ENCODE results near the gene RACGAP1.

RACGAP1 gene

GRCh38 chr12:49975318-49975761 is 50.0 kb downstream of the RACGAP1 start:
- H3K27me3 ChIP-seq (ENCODE audit: control insufficient read depth, insufficient read depth, low read length) = peaks cover 3% of the 10 kb centered on the region

DNA sequence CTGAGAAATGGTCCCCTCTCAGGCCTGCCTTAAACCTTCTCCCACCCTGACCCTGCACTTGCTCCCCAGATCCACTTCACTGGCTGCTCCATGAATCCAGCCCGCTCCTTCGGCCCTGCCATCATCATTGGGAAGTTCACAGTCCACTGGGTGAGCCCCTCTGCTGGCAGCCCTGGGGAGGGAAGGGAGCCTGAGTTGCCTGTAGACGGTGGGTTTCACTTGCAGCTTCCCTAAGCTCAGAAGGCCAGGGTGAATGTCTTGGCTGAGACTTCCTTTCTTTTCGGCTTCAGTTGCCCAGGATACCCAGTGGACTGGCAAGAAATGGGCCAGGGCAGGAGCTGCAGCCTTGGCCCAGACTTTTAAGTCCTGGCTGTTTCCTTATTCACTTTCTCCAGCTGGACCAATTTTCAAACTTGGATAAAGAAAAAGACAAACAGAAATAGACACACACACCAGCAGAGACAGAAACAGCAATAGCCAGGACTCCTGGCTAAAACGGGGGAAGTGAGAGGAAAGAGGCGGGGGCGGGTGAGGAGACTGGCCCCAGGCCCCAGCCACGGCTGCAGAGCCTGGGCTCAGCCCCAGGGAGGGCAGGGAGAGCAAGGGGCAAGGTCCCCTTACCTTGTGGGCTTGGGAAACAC is 50.5 kb downstream of the RACGAP1 start:
- no peak overlapping the region for H3K9ac ChIP-seq (ENCODE audit: low read length)
- H3K4me1 ChIP-seq (ENCODE audit: control insufficient read depth, insufficient read depth, low read length) = peaks cover 10% of the 10 kb centered on the region
- H3K36me3 ChIP-seq (ENCODE audit: control insufficient read depth, insufficient read depth, low read length) = no peaks in the 10 kb centered on the region
- peaks cover 3% of the 10 kb centered on the region for H3K27me3 ChIP-seq (ENCODE audit: control insufficient read depth, insufficient read depth, low read length)
- H3K27ac ChIP-seq (ENCODE audit: low read depth, low read length) = peak overlapping the region; percentile 35
- H3K4me3 ChIP-seq (ENCODE audit: low read length) = no peak overlapping the region

More at GRCh38 chr12:49975318-49975761, 50.0 kb downstream of the RACGAP1 start:
- no peak overlapping the region for H3K4me3 ChIP-seq (ENCODE audit: low read length)
- no peaks in the 10 kb centered on the region for H3K36me3 ChIP-seq (ENCODE audit: control insufficient read depth, insufficient read depth, low read length)
- H3K9ac ChIP-seq (ENCODE audit: low read length) = no peak overlapping the region
- H3K27ac ChIP-seq (ENCODE audit: low read depth, low read length) = peak overlapping the region; percentile 35
- H3K4me1 ChIP-seq (ENCODE audit: control insufficient read depth, insufficient read depth, low read length) = peaks cover 10% of the 10 kb centered on the region

DNA sequence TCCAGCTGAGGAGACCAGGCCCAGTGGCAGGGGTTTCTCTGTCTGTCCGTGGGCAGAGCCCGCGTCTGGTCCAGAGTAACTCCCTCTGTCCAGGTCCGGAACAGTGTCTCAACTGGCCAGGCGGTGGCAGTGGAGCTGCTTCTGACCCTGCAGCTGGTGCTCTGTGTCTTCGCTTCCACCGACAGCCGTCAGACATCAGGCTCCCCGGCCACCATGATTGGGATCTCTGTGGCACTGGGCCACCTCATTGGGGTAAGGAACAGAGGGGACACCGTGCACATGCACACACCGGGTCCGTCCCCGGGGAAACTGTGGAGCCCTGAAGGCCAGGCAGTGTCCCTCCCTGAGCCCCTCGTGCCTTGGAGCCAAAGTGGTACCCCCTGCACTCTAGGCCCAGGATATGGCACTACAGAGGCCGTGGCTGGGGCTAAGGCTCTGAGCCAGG is 51.0 kb downstream of the RACGAP1 start:
- no peak overlapping the region for H3K4me3 ChIP-seq (ENCODE audit: low read length)
- peaks cover 10% of the 10 kb centered on the region for H3K4me1 ChIP-seq (ENCODE audit: control insufficient read depth, insufficient read depth, low read length)
- H3K36me3 ChIP-seq (ENCODE audit: control insufficient read depth, insufficient read depth, low read length) = no peaks in the 10 kb centered on the region
- no peak overlapping the region for H3K9ac ChIP-seq (ENCODE audit: low read length)
- H3K27ac ChIP-seq (ENCODE audit: low read depth, low read length) = peak overlapping the region; percentile 35
- peaks cover 3% of the 10 kb centered on the region for H3K27me3 ChIP-seq (ENCODE audit: control insufficient read depth, insufficient read depth, low read length)

DNA sequence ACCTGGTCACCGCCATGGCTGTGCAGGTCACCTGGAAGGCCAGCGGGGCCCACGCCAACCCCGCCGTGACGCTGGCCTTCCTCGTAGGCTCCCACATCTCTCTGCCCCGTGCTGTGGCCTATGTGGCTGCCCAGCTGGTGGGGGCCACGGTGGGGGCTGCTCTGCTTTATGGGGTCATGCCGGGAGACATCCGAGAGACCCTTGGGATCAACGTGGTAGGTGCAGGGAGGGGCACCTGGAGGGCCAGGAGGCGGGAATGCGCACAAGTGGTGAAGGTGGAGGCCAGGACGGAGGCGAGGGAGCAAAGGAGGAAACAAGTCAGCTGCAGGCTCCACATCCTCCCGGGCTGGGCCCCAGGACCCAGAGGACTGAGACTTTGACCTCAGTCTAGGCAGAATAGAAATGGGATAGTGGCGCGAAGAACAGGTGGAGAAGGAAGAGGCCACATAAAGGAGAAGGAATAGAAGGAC is 51.9 kb downstream of the RACGAP1 start:
- Histone ChIP-seq H3K9ac (ENCODE audit: low read length) (no peak overlapping the region), H3K27ac (ENCODE audit: low read depth, low read length) (no peak overlapping the region), H3K36me3 (ENCODE audit: control insufficient read depth, insufficient read depth, low read length) (no peaks in the 10 kb centered on the region), H3K4me3 (ENCODE audit: low read length) (no peak overlapping the region), H3K27me3 (ENCODE audit: control insufficient read depth, insufficient read depth, low read length) (peaks cover 3% of the 10 kb centered on the region), H3K4me1 (ENCODE audit: control insufficient read depth, insufficient read depth, low read length) (peaks cover 10% of the 10 kb centered on the region)

- H3K27ac ChIP-seq (ENCODE audit: low read depth, low read length) = no peak within 1 kb of the TSS
- no peak within 1 kb of the TSS for H3K4me3 ChIP-seq (ENCODE audit: low read length)
- no peak within 1 kb of the TSS for H3K9ac ChIP-seq (ENCODE audit: low read length)
- H3K36me3 ChIP-seq (ENCODE audit: control insufficient read depth, insufficient read depth, low read length) = no peaks in the 10 kb centered on the region
- peaks cover 10% of the 10 kb centered on the region for H3K4me1 ChIP-seq (ENCODE audit: control insufficient read depth, insufficient read depth, low read length)
- H3K27me3 ChIP-seq (ENCODE audit: control insufficient read depth, insufficient read depth, low read length) = peaks cover 3% of the 10 kb centered on the region
These were observed 52.5 kb downstream of the RACGAP1 start, which contains the start of gene AQP6 for GRCh38 chr12:49972641-49973360. Gene AQP6 (plus strand): TSS chr12:49972947. CDS start chr12:49973174, 227 bp downstream.

GRCh38 chr12:49972129-49972528 is 53.2 kb downstream of the RACGAP1 start:
- no peak overlapping the region for H3K27ac ChIP-seq (ENCODE audit: low read depth, low read length)
- H3K9ac ChIP-seq (ENCODE audit: low read length) = no peak overlapping the region
- H3K4me1 ChIP-seq (ENCODE audit: control insufficient read depth, insufficient read depth, low read length) = peaks cover 10% of the 10 kb centered on the region
- H3K27me3 ChIP-seq (ENCODE audit: control insufficient read depth, insufficient read depth, low read length) = peaks cover 3% of the 10 kb centered on the region
- no peaks in the 10 kb centered on the region for H3K36me3 ChIP-seq (ENCODE audit: control insufficient read depth, insufficient read depth, low read length)
- no peak overlapping the region for H3K4me3 ChIP-seq (ENCODE audit: low read length)

- Histone ChIP-seq H3K9ac (ENCODE audit: low read length) (no peak overlapping the region), H3K4me3 (ENCODE audit: low read length) (no peak overlapping the region), H3K27me3 (ENCODE audit: control insufficient read depth, insufficient read depth, low read length) (peaks cover 3% of the 10 kb centered on the region), H3K36me3 (ENCODE audit: control insufficient read depth, insufficient read depth, low read length) (no peaks in the 10 kb centered on the region), H3K27ac (ENCODE audit: low read depth, low read length) (no peak overlapping the region), H3K4me1 (ENCODE audit: control insufficient read depth, insufficient read depth, low read length) (peaks cover 10% of the 10 kb centered on the region)
These were observed 54.2 kb downstream of the RACGAP1 start for GRCh38 chr12:49971141-49971540.

GRCh38 chr12:49970658-49971057 is 54.6 kb downstream of the RACGAP1 start:
- no peaks in the 10 kb centered on the region for H3K36me3 ChIP-seq (ENCODE audit: control insufficient read depth, insufficient read depth, low read length)
- H3K27me3 ChIP-seq (ENCODE audit: control insufficient read depth, insufficient read depth, low read length) = peaks cover 3% of the 10 kb centered on the region
- no peak overlapping the region for H3K4me3 ChIP-seq (ENCODE audit: low read length)
- H3K4me1 ChIP-seq (ENCODE audit: control insufficient read depth, insufficient read depth, low read length) = peaks cover 10% of the 10 kb centered on the region
- H3K27ac ChIP-seq (ENCODE audit: low read depth, low read length) = no peak overlapping the region
- no peak overlapping the region for H3K9ac ChIP-seq (ENCODE audit: low read length)

GRCh38 chr12:49969651-49970429 is 55.5 kb downstream of the RACGAP1 start:
- peaks cover 6% of the 10 kb centered on the region for H3K4me1 ChIP-seq (ENCODE audit: control insufficient read depth, insufficient read depth, low read length)
- no peak overlapping the region for H3K27ac ChIP-seq (ENCODE audit: low read depth, low read length)
- H3K9ac ChIP-seq (ENCODE audit: low read length) = no peak overlapping the region
- no peak overlapping the region for H3K4me3 ChIP-seq (ENCODE audit: low read length)
- no peaks in the 10 kb centered on the region for H3K36me3 ChIP-seq (ENCODE audit: control insufficient read depth, insufficient read depth, low read length)
- H3K27me3 ChIP-seq (ENCODE audit: control insufficient read depth, insufficient read depth, low read length) = peaks cover 3% of the 10 kb centered on the region

- peaks cover 3% of the 10 kb centered on the region for H3K27me3 ChIP-seq (ENCODE audit: control insufficient read depth, insufficient read depth, low read length)
These were observed 56.3 kb downstream of the RACGAP1 start for GRCh38 chr12:49969027-49969426.

GRCh38 chr12:49968471-49968870 is 56.8 kb downstream of the RACGAP1 start:
- peaks cover 3% of the 10 kb centered on the region for H3K27me3 ChIP-seq (ENCODE audit: control insufficient read depth, insufficient read depth, low read length)
- H3K4me3 ChIP-seq (ENCODE audit: low read length) = no peak overlapping the region
- no peak overlapping the region for H3K9ac ChIP-seq (ENCODE audit: low read length)
- H3K4me1 ChIP-seq (ENCODE audit: control insufficient read depth, insufficient read depth, low read length) = no peaks in the 10 kb centered on the region
- no peaks in the 10 kb centered on the region for H3K36me3 ChIP-seq (ENCODE audit: control insufficient read depth, insufficient read depth, low read length)
- no peak overlapping the region for H3K27ac ChIP-seq (ENCODE audit: low read depth, low read length)

More at GRCh38 chr12:49969027-49969426, 56.3 kb downstream of the RACGAP1 start:
- no peak overlapping the region for H3K27ac ChIP-seq (ENCODE audit: low read depth, low read length)
- no peak overlapping the region for H3K9ac ChIP-seq (ENCODE audit: low read length)
- no peaks in the 10 kb centered on the region for H3K4me1 ChIP-seq (ENCODE audit: control insufficient read depth, insufficient read depth, low read length)
- no peak overlapping the region for H3K4me3 ChIP-seq (ENCODE audit: low read length)
- no peaks in the 10 kb centered on the region for H3K36me3 ChIP-seq (ENCODE audit: control insufficient read depth, insufficient read depth, low read length)

GRCh38 chr12:49967777-49968250 is 57.5 kb downstream of the RACGAP1 start:
- H3K4me3 ChIP-seq (ENCODE audit: low read length) = peak overlapping the region; percentile 50
- H3K27me3 ChIP-seq (ENCODE audit: control insufficient read depth, insufficient read depth, low read length) = peaks cover 3% of the 10 kb centered on the region
- H3K36me3 ChIP-seq (ENCODE audit: control insufficient read depth, insufficient read depth, low read length) = no peaks in the 10 kb centered on the region
- no peak overlapping the region for H3K9ac ChIP-seq (ENCODE audit: low read length)
- H3K27ac ChIP-seq (ENCODE audit: low read depth, low read length) = no peak overlapping the region
- H3K4me1 ChIP-seq (ENCODE audit: control insufficient read depth, insufficient read depth, low read length) = no peaks in the 10 kb centered on the region
